ENCODE data around the gene SLC43A2. TPM values are rescaled to one million over a fixed set of nuclear protein-coding genes. Genes with fewer than 3 reads are reported as not detected.

The SLC43A2 gene
- total RNA-seq, 6 donors from 2014 or later: 16.9 to 79.0 (median 49.2) TPM

DNA sequence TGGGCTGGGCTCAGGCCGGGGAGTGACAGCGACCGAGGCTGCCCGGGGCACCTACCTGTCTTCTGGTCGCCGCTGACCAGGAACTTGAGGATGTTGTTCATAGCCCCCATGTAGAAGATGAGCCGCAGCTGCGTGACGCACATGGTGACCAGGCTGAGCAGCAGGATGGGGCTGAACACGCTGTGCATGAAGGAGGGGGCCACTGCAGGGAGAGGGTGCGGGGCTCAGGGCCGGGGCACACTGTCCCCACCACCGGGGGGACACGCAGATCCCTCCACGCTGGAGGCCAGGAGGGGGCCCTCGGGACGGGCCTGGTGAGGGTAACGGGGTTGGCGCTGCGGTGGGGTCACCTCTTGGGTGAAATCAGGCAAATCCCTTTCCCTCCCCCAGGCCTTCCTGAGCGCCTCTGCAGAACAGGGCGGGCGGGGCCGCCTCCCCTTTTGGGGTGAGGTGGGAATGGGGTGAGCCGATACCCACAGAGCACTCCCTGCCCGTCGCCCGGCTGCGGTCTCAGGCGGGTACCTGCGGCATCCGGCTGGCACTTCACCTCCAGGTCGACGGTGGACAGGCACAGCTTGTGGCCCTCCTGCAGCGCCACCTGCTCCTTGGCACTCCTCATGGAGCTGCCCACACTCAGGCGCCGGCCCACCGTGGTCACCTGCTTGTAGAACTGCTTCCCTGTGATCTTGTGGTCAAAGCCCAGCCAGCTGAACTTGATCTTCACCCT, 37.7 kb downstream of the SLC43A2 start:
- 89 to 91% methylated on average over 23 to 30 of the region's 38 CpGs for WGBS, 2 donors
- peaks cover 0 to 42% (median 18%) of the 10 kb centered on the region in 4 donors for H3K36me3 ChIP-seq
- ATAC-seq (ENCODE audit: low FRiP score in 2 of 2) (no peak), DNase-seq (peak in 1 of 2 donors; percentile 85)
- no peak overlapping the region for H3K4me3 ChIP-seq
- H3K27me3 ChIP-seq: no peaks in the 10 kb centered on the region
- H3K9me3 ChIP-seq: no peaks in the 10 kb centered on the region
- TF ChIP-seq, protein P1, sequence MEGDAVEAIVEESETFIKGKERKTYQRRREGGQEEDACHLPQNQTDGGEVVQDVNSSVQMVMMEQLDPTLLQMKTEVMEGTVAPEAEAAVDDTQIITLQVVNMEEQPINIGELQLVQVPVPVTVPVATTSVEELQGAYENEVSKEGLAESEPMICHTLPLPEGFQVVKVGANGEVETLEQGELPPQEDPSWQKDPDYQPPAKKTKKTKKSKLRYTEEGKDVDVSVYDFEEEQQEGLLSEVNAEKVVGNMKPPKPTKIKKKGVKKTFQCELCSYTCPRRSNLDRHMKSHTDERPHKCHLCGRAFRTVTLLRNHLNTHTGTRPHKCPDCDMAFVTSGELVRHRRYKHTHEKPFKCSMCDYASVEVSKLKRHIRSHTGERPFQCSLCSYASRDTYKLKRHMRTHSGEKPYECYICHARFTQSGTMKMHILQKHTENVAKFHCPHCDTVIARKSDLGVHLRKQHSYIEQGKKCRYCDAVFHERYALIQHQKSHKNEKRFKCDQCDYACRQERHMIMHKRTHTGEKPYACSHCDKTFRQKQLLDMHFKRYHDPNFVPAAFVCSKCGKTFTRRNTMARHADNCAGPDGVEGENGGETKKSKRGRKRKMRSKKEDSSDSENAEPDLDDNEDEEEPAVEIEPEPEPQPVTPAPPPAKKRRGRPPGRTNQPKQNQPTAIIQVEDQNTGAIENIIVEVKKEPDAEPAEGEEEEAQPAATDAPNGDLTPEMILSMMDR (IDR thresholded peaks at IDR 0.05): no peak
- TF ChIP-seq POLR2A (IDR thresholded peaks at IDR 0.05) (no peak), EP300 (IDR thresholded peaks at IDR 0.05) (no peak)
- peaks cover 16 to 26% (median 24%) of the 10 kb centered on the region in 4 donors for H3K4me1 ChIP-seq
- H3K27ac ChIP-seq: peak overlapping the region; percentile 39 to 91 (median 78)

DNA sequence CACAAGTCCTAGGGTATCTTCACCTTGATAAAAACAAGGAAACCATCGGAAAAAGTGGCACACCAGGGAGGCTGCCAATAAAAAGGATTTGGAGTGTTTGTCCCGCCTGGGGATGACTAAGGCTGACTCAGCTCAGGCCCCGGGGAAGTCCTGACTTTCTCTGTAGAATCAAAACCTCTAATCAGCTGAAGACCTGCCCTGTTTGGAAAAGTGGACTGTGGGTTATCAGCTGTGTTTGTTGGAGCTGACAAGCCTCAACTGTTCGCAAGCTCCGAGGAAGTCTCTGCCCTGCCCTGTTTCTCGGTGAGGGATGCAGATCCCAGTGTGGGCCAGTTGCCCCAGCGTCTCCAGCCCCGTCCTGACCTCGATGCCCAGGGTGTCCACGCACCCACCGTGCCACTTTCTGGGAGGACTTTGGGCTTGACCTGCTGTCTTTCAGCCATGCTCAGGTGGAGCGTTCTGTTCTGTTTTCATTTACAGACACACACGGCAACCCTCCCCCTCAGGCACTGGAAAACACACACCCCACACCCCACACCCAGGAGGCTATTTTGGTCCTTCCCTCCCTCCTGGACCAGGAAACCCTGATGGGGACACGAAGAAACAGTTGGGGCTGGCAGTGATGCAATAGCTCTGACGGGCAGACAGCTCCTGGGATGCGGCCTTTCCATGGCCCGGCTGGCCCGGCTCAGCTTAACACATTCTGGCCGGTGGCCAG, 38.4 kb downstream of the SLC43A2 start:
- Histone ChIP-seq H3K36me3 (peaks cover 0 to 49% (median 23%) of the 10 kb centered on the region in 4 donors), H3K9me3 (no peaks in the 10 kb centered on the region), H3K27ac (peak overlapping the region; percentile 39 to 91 (median 78)), H3K27me3 (no peaks in the 10 kb centered on the region), H3K4me3 (no peak overlapping the region), H3K4me1 (peaks cover 16 to 26% (median 24%) of the 10 kb centered on the region in 4 donors)
- TF ChIP-seq EP300 (IDR thresholded peaks at IDR 0.05) (peak in 2 of 4 donors; percentile 5 to 52), POLR2A (IDR thresholded peaks at IDR 0.05) (peak in 1 of 4 donors; percentile 27), POLR2AphosphoS5 (IDR thresholded peaks at IDR 0.05) (peak; percentile 65 to 90)
- TF ChIP-seq, protein P1 (IDR thresholded peaks at IDR 0.05): no peak
- ATAC-seq (ENCODE audit: low FRiP score in 2 of 2): peak; percentile 63 to 76
- 41 to 56% methylated on average over 11 to 19 of the region's 19 CpGs for WGBS, 2 donors
- DNase-seq: peak in 1 of 2 donors; percentile 87

DNA sequence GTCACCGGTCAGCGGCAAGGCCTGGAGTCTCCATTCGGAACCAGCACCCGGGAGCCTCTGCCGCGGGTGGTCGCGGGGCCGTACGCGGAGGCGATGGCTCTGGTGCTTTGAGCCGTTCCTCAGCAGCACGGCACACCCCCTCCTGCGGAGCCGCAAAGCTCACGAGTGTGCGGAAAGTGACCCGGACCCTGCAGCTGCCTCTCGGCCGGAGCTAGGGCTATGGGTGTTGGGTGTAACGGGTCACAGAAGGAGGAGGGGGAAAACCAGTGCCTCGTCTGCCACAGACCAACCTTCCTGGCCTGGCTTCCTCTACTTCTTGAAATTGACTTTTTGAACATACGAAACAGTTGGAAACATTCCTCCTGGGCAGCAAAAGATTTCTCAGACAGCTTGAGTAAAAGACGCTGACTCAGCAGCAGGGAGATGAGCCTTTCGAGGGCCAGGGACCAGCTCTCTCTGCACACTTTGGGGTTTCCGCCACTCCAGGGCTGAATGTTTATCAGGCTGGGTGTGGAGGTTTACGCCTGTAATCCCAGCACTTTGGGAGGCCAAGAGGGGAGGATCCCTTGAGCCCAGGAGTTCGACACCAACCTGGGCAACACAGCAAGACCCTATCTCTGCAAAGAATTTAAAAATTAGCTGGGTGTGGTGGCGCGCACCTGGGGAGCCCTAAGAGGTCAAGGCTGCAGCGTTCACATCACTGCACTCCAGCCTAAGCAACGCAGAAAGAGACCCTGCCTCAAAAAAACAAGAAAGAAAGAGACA, 39.6 kb downstream of the SLC43A2 start:
- TF ChIP-seq POLR2A (IDR thresholded peaks at IDR 0.05) (peak in 1 of 4 donors; percentile 27), EP300 (IDR thresholded peaks at IDR 0.05) (no peak), POLR2AphosphoS5 (IDR thresholded peaks at IDR 0.05) (peak in 1 of 2 donors; percentile 3)
- TF ChIP-seq, protein P1 (IDR thresholded peaks at IDR 0.05): no peak
- H3K27me3 ChIP-seq: no peaks in the 10 kb centered on the region
- WGBS, 2 donors: 71 to 74% methylated on average over 30 to 33 of the region's 33 CpGs
- DNase-seq (peak; percentile 49 to 83), ATAC-seq (ENCODE audit: low FRiP score in 2 of 2) (no peak)
- peaks cover 16 to 26% (median 24%) of the 10 kb centered on the region in 4 donors for H3K4me1 ChIP-seq
- H3K27ac ChIP-seq: peak overlapping the region; percentile 39 to 91 (median 78)
- H3K4me3 ChIP-seq: no peak overlapping the region
- no peaks in the 10 kb centered on the region for H3K9me3 ChIP-seq
- H3K36me3 ChIP-seq: peaks cover 0 to 58% (median 29%) of the 10 kb centered on the region in 4 donors

DNA sequence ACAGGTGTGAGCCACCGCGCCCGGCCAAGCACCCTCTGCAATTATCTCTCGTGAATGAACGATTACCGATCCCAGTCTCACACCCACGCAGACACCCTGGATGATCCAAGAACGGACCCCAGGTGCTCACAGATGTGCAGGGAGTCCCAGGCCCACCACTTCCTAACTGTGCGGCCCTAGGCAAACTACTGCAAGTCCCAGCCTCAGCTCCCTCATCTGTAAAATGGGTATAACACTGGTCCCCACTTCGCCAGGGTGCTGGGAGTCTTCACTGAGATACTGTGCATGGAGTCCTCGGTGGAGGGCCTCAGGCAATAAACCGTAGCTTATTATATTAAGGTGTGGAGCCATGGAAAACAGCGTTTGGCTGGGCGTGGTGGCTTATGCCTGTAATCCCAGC, 44.5 kb downstream of the SLC43A2 start:
- DNase-seq (no peak), ATAC-seq (ENCODE audit: low FRiP score in 2 of 2) (no peak)
- Histone ChIP-seq H3K9me3 (no peaks in the 10 kb centered on the region), H3K4me1 (peaks cover 0 to 28% (median 19%) of the 10 kb centered on the region in 4 donors), H3K27ac (no peak overlapping the region), H3K4me3 (no peak overlapping the region), H3K36me3 (peaks cover 0 to 52% (median 27%) of the 10 kb centered on the region in 4 donors), H3K27me3 (no peaks in the 10 kb centered on the region)
- TF ChIP-seq EP300 (IDR thresholded peaks at IDR 0.05) (no peak), POLR2A (IDR thresholded peaks at IDR 0.05) (no peak)
- TF ChIP-seq, protein P1 (IDR thresholded peaks at IDR 0.05): no peak
- WGBS, 2 donors: 95 to 97% methylated on average over 12 to 13 of the region's 14 CpGs

All from upper lobe of left lung (tissue), 6 donors.